Effector memory CD4-positive, alpha-beta T cell (primary cell): ENCODE results near the gene CERS5.

Source experiments
- DNase-seq, 3 donors: peaks; one replicate each; pipeline ENCODE4 v3.0.0-alpha.2; 2020
- H3K27ac ChIP-seq: 2 replicates; pipeline ENCODE4 v1.7.0; 2013; ENCODE audit warnings: mild to moderate bottlenecking, low read length, moderate library complexity; ENCODE audit not compliant: insufficient read depth, poor library complexity, severe bottlenecking
- H3K27me3 ChIP-seq: replicated peaks from 2 replicates; pipeline ENCODE4 v1.7.0; 2013; ENCODE audit warnings: mild to moderate bottlenecking, low read length; ENCODE audit not compliant: insufficient read depth, control insufficient read depth, poor library complexity, severe bottlenecking
- H3K36me3 ChIP-seq: 2 replicates; pipeline ENCODE4 v1.7.0; 2013; ENCODE audit warnings: mild to moderate bottlenecking, low read length, moderate library complexity; ENCODE audit not compliant: control insufficient read depth, insufficient read depth
- H3K4me1 ChIP-seq: 2 replicates; pipeline ENCODE4 v1.7.0; 2013; ENCODE audit warnings: low read length, mild to moderate bottlenecking; ENCODE audit not compliant: control insufficient read depth, insufficient read depth, poor library complexity, severe bottlenecking
- H3K4me3 ChIP-seq: 2 replicates; pipeline ENCODE4 v1.7.0; 2013; ENCODE audit warnings: low read length, low read depth, mild to moderate bottlenecking; ENCODE audit not compliant: insufficient read depth, poor library complexity, severe bottlenecking
- H3K9me3 ChIP-seq: 2 replicates; pipeline ENCODE4 v1.7.0; 2013; ENCODE audit warnings: mild to moderate bottlenecking, low read length, moderate library complexity; ENCODE audit not compliant: control insufficient read depth

CERS5 gene

GRCh38 chr12:50120521-50120920 is 46.6 kb downstream of the CERS5 start:
- H3K9me3 ChIP-seq: no peaks in the 10 kb centered on the region

GRCh38 chr12:50119387-50119786 is 47.8 kb downstream of the CERS5 start:
- Histone ChIP-seq H3K4me3 (no peak overlapping the region), H3K9me3 (no peaks in the 10 kb centered on the region), H3K27ac (no peak overlapping the region), H3K27me3 (no peaks in the 10 kb centered on the region), H3K4me1 (peaks cover 7% of the 10 kb centered on the region), H3K36me3 (peaks cover 40% of the 10 kb centered on the region)
- DNase-seq: no peak

More at GRCh38 chr12:50120521-50120920, 46.6 kb downstream of the CERS5 start:
- Histone ChIP-seq H3K27ac (no peak overlapping the region), H3K27me3 (no peaks in the 10 kb centered on the region), H3K4me1 (peaks cover 7% of the 10 kb centered on the region), H3K36me3 (peaks cover 45% of the 10 kb centered on the region), H3K4me3 (no peak overlapping the region)
- DNase-seq: no peak

- Histone ChIP-seq H3K27me3 (no peaks in the 10 kb centered on the region), H3K36me3 (peaks cover 40% of the 10 kb centered on the region), H3K4me1 (peaks cover 17% of the 10 kb centered on the region), H3K4me3 (no peak overlapping the region), H3K9me3 (no peaks in the 10 kb centered on the region), H3K27ac (no peak overlapping the region)
- no peak for DNase-seq
Observed at GRCh38 chr12:50117057-50117622, 50.0 kb downstream of the CERS5 start.

GRCh38 chr12:50112456-50113218 is 54.5 kb downstream of the CERS5 start:
- H3K9me3 ChIP-seq: no peaks in the 10 kb centered on the region
- peaks cover 17% of the 10 kb centered on the region for H3K4me1 ChIP-seq
- peak overlapping the region; percentile 82 for H3K4me3 ChIP-seq
- no peaks in the 10 kb centered on the region for H3K27me3 ChIP-seq
- no peak for DNase-seq
- peak overlapping the region; percentile 88 for H3K27ac ChIP-seq
- H3K36me3 ChIP-seq: peaks cover 11% of the 10 kb centered on the region

GRCh38 chr12:50111693-50112455 is 55.3 kb downstream of the CERS5 start, which contains the start of gene COX14:
Gene COX14, plus strand, starts transcription at chr12:50112236. Its CDS starts 7,808 bp downstream, at chr12:50120044.
- peak within 1 kb of the TSS; percentile 82 for H3K4me3 ChIP-seq
- no peaks in the 10 kb centered on the region for H3K9me3 ChIP-seq
- no peaks in the 10 kb centered on the region for H3K27me3 ChIP-seq
- peaks cover 11% of the 10 kb centered on the region for H3K36me3 ChIP-seq
- peak within 1 kb of the TSS; percentile 88 for H3K27ac ChIP-seq
- DNase-seq: peak; percentile 99
- H3K4me1 ChIP-seq: peaks cover 17% of the 10 kb centered on the region

GRCh38 chr12:50111395-50111692 is 55.8 kb downstream of the CERS5 start:
- Histone ChIP-seq H3K27ac (peak overlapping the region; percentile 43), H3K36me3 (peaks cover 7% of the 10 kb centered on the region), H3K4me1 (peaks cover 13% of the 10 kb centered on the region), H3K9me3 (no peaks in the 10 kb centered on the region), H3K4me3 (peak overlapping the region; percentile 48), H3K27me3 (no peaks in the 10 kb centered on the region)
- DNase-seq: no peak

- Histone ChIP-seq H3K4me1 (peaks cover 10% of the 10 kb centered on the region), H3K27ac (no peak overlapping the region), H3K36me3 (peaks cover 4% of the 10 kb centered on the region), H3K27me3 (no peaks in the 10 kb centered on the region), H3K4me3 (no peak overlapping the region), H3K9me3 (no peaks in the 10 kb centered on the region)
- DNase-seq: no peak
Observed at GRCh38 chr12:50110762-50111351, 56.3 kb downstream of the CERS5 start.

GRCh38 chr12:50110127-50110761 is 56.9 kb downstream of the CERS5 start:
- Histone ChIP-seq H3K36me3 (no peaks in the 10 kb centered on the region), H3K9me3 (no peaks in the 10 kb centered on the region), H3K4me3 (no peak overlapping the region), H3K27me3 (no peaks in the 10 kb centered on the region), H3K27ac (no peak overlapping the region), H3K4me1 (peaks cover 10% of the 10 kb centered on the region)
- DNase-seq: no peak

- no peaks in the 10 kb centered on the region for H3K36me3 ChIP-seq
- no peak for DNase-seq
- no peaks in the 10 kb centered on the region for H3K27me3 ChIP-seq
- no peak overlapping the region for H3K4me3 ChIP-seq
- no peak overlapping the region for H3K27ac ChIP-seq
- peaks cover 10% of the 10 kb centered on the region for H3K4me1 ChIP-seq
- H3K9me3 ChIP-seq: no peaks in the 10 kb centered on the region
Observed at GRCh38 chr12:50109319-50109718, 57.9 kb downstream of the CERS5 start.
